HG02885 (cell line): ENCODE results near the gene AMZ1.
"Not testable (repeated sequence)": the region's sequence is repeated elsewhere in the genome, so short reads cannot be mapped to it uniquely, and the experiment has no call there.

Source experiments
- ATAC-seq: cut with Tn5 transposase; IDR thresholded peaks from one replicate; pipeline ENCODE4 v1.9.1; 2021; ENCODE audit warnings: mild to moderate bottlenecking; ENCODE audit not compliant: unreplicated experiment, poor library complexity

AMZ1 gene

DNA sequence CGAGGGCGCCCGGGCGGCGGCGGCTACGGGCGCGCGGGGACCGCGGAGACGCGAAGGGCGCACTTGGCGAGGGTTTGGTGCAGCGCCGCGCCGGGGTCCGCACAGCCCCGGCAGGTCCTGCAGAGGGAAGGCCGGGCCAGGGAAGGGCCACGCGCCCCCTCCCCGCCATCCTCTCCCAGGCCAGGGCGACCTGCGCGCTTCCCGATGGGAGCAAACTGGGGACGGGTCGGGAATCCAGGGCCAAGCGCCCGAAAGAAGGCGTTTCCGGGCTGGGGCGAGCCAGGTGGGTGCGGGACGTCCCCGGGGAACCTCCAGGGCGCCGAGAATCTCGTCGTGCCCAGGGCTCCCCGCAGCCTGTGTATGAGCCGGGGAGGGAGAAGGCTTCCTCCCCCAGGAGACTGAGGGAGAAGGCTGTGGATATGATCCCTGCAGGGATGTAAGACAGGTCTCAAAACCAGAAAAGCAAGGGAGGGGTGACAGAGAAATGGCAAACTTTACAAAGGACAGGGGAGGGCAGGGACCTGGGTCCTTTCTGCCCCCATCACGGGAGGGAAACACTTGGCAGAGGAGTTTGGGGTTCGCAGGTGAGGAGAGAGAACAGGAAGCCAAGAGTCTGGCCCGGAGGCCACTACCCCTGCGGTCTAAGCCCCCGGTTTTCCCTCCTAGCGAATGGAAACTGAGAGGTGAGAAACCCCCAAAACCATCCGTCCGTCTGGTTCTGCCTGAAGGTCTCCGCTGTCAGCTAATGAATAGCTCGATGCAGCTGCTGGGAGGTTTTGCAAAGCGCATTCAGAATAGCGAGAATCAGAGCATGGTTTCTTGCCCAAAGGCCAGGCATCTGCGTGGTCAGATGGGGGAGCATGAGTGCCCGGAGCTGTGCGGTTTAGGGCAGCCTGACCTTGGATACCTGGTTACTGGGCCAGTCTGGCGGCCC lies 674 bp downstream of the AMZ1 start:
- ATAC-seq, result peak; percentile 74

DNA sequence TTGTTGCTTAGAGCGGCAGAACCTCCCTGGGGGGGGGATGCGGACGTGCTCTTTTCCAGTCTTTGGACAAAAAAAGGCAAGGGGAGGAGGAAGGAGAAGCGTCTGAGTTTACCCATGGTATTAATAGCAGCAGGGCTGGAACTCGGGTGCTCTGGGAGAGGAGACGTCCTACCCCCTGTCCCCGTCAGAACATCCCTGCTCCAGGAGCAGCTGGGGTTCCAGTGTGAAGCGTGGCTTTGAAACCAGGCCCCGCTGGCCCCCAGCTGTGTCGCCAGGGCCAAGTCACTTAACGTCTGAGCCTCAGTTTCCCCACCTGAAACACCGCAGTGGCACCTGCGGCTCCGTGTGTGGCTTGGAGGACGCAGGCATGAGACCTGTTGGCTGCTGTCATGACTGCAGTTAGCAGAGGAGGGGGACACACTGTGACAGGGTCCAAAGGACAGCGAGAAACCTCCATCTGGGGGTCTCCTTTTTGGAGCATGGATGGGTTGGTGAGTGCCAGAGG lies 1.4 kb downstream of the AMZ1 start:
- no peak for ATAC-seq

DNA sequence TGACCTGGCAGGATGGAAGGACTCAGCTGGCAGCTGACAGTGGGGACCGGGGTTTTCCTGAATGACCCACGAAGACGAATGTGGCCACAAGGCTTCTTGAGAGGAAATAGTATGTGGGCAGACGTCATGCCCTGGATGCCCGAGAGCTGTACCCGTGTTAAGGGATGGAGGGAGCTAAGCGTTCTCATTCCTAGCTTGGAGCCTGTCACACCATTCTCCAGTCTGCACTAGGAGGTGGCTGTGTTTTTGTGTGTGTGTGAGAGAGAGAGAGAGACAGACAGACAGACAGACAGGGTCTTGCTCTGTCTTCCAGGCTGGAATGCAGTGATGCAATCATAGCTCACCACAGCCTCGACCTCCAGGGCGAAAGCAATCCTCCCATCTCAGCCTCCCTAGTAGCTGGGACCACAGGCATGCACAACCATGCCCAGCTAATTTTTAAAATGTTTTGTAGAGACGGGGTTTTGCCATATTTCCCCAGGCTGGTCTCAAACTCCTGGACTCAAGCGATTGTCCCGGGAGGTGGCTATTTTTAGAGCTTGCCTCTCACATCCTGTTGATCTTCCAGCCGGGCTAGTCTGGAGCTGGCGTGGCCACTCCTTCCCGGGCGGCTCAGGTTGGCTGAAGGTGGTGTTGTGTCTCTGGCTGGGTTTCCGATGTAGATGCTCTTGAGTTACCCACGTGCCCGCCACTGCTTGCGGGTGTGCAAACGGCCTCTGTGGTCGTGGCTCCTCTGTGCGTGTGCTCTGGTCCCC lies 2.1 kb downstream of the AMZ1 start:
- no peak for ATAC-seq

DNA sequence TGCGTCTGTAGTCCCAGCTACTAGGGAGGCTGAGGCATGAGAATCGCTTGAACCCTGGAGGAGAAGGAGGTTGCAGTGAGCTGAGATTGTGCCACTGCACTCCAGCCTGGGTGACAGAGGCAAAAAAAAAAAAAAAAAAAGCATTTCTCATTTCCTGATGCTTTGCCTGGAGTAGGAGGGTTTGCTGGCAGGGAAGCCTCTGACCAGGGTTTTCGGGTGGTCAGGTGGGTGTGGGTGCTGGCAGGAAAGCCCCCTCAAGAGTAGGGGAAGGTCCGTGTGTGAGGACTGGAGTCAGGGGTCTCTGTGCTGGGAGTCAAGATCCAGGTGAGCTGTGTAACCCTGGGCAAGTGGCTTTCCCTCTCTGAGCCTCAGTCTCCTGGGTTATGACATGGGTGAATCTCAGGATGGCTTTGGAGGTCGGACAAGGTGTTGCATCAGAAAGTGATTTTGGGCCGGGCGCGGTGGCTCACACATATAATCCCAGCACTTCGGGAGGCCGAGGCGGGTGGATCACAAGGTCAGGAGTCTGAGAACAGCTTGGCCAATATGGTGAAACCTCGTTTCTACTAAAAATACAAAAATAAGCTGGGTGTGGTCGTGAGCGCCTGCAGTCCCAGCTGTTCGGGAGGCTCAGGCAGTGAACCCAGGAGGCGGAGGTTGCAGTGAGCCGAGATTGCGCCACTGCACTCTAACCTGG lies 3.2 kb downstream of the AMZ1 start:
- ATAC-seq, result no peak

DNA sequence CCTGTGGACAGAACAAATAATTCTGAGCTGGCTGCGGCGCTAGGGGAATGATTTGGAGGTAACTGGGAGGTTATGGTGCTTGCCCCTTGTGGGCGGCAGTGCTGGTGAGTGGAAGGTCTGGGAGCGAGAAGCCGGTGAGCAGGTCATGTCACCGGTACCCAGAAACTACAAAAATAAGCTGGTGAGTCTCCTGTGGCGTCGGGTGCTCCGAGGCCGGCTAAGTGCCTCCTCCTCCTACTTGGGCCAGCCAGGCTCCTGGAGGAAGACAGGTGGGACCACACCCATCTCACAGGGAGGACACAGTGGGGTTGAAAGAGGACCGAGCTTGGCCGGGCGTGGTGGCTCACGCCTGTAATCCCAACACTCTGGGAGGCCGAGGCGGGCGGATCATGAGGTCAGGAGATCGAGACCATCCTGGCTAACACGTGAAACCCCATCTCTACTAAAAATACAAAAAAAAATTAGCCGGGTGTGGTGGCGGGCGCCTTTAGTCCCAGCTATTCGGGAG lies 4.0 kb downstream of the AMZ1 start:
- ATAC-seq, result not testable (repeated sequence)

DNA sequence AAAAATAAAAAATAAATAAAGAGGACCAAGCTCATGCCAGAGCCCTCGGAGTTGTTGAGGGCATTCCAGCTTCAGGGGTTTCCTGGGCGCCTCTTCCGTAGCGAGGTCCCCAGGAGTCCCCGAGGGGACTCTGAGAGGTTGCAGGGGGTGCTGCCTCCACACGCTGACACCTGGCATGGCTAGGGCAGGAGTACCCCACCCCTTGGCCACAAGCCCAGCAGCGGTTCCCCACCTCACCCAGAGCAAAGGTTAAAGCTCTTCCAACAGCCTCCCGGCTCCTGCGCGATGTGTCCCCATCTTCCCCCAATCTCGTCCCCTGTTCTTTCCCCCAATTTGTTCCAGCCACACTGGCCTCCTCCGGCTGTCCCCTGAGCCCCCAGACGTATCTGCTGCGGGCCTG lies 4.5 kb downstream of the AMZ1 start:
- no peak for ATAC-seq

DNA sequence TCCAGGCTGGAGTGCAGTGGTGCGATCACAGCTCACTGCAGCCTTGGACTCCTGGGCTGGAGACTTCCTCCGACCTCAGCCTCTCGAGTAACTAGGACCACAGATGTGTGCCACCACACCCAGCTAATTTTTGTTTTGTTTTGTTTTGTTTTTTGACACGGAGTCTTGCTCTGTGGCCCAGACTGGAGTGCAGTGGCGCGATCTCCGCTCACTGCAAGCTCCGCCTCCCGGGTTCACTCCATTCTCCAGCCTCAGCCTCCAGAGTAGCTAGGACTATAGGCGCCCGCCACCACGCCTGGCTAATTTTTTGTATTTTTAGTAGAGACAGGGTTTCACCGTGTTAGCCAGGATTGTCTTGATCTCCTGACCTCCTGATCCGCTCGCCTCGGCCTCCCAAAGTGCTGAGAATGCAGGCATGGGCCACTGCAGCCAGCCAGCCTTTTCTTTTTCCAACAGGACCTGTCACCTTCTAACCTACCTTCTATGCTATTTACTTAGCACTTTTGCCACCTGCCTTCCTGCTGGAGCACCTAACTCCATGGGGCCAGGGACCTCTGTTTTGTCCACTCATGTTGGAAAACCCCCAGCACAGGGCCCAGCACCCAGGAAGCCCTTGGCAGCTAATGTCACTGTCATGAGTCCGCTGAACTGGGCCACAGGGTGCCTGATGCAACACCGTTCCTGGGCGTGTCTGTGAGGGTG lies 5.6 kb downstream of the AMZ1 start:
- ATAC-seq, result not testable (repeated sequence)

DNA sequence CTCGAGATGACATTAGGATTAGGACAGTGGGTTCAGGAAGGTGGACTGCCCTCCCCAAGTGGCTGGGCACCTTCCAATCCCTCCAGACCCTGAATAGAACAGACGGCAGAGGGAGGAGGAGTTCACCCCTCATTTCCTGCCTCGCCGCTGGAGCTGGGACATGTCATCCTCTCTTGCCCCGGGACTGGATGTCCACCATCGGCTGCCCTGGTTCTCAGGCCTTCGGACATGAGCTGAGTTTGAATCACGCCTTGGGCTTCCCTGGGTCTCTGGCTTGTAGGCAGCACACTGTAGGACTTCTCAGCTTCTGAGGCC lies 6.1 kb downstream of the AMZ1 start:
- not testable (repeated sequence) for ATAC-seq

DNA sequence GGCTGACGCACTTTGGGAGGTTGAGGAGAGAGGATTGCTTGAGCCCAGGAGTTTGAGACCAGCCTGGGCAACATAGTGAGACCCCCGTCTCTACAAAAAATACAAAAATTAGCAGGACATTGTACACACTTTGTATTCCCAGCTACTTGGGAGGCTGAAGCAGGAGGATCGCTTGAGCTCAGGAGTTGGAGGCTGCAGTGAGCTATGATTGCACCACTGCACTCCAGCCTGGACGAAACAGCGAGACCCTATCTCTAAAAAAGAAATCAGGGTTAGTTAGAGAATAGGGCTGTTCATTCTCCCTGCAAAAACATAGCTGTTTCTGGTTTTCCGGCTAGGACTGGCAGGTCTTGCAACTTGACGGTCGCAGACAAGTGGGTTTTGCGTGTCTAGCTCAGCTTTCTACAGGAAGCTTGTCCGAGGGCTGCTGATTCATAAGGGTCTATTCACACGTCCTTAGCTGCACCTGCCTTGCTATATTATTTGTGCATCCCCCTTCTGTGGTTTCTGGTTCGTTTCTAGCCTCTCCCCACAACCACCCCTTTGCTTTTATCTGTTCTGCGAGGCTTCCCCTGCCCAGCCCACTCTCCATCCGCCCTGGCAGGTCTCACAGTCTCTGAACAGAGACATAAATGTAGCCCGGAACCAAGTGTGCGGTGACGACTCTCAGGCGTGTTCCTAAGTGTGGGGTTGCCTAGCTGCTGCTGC lies 10.7 kb downstream of the AMZ1 start:
- peak; percentile 97 for ATAC-seq

DNA sequence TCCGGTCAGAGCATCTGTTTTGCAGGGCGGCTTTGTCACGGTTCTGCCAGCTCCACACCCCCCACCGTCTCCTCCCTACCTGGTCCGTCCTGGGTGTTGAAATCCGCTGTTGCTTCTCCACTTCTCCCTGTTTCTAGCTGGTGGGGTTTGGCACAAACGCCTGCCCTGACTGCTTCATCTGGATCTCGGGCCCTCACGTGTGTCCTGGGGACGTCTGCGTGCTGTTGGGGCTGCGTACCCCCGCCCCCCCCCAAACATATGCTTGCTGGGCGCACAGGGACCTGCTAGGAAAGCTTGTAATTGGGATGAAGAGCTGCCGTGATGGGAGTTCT lies 11.3 kb downstream of the AMZ1 start:
- ATAC-seq, result no peak

DNA sequence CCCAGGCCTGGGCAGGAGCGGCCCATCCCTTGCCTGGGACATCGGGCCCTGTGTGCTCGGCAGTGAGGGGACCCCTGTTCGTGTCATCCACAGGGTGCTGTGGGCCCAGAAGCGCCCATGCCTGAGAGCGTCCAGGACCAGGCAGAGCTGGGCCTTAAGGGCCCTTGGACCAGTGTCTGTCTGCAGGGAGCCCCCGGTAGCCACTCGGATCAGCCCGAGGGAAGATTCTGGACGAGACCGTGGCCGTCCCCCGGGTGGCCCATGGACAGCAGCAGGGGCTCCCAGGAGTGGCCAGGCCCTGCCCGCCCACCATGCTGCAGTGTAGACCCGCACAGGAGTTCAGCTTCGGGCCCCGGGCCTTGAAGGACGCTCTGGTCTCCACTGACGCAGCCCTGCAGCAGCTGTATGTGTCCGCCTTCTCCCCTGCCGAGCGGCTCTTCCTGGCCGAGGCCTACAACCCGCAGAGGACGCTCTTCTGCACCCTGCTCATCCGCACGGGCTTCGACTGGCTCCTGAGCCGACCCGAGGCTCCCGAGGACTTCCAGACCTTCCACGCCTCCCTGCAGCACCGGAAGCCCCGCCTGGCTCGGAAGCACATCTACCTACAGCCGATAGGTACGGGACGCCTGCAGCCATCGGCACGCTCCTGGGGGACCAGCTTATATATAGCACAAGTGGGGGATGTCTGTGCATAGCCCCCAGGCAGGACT lies 12.3 kb downstream of the AMZ1 start:
- ATAC-seq, result no peak

DNA sequence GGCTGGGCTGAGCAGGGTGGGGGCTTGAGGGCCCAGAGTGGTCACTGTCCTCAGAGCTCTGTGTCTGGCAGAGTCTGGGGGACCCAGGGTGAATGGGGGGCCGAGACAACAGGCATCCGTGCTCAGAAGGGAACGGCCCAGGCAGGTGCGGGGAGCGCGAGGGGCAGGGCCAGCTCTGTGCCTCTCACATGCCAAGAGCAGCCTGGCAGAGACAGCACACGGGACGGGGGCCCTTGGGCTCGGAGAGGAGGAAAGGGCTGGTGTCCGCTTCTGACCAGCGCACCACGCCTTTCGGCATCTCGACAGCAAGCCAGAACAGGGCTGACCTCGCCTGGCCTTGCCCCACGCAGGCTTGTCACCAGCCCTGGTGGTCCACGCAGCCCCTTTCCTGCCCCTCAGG lies 13.4 kb downstream of the AMZ1 start:
- ATAC-seq, result no peak

DNA sequence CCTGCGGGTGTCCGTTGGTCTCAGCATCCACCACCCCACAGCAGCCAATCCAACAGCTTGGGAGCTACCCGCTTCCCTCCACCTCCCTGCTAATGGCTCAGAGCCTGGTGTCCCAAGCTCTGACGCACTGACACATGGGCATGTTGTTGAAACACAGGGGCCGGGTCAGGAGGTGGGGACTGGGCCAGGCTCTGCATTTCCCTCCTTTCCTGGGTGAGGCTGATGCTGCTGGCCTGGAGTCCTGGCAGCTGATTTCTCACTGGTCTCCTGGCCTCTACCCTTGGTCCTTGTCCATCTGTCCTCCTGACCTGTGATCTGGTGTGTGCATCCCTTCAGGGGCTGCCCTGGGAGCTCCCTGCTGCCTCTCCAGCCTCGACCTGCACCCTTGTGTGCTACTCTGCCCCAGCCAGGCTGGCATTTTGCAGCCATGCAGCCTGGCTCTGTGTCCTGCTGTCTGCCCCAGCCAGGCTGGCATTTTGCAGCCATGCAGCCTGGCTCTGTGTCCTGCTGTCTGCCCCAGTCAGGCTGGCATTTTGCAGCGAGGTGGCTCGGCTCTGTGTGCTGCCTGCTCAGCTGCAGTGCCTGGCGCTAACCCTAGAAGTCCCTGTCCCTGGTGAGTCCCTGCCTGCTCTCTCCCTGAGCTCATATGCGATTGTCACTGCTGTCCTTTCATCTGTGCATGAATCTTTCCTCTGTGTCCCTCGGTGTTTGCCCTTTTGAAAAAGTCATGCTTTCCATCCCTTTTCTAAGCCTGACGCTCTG lies 14.0 kb downstream of the AMZ1 start:
- no peak for ATAC-seq

DNA sequence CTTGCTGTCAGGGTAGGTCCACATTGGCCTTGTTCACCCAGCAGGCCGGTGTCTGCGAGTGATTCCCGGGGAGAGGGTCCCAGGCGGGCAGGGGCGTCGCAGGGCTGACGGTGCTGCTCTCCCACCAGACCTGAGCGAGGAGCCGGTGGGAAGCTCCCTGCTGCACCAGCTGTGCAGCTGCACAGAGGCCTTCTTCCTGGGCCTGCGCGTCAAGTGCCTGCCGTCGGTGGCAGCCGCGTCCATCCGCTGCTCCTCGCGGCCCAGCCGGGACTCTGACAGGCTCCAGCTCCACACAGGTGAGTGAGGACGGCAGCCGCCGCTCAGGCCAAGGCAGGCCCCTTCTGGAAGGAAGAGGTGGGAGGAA lies 14.6 kb downstream of the AMZ1 start:
- no peak for ATAC-seq

DNA sequence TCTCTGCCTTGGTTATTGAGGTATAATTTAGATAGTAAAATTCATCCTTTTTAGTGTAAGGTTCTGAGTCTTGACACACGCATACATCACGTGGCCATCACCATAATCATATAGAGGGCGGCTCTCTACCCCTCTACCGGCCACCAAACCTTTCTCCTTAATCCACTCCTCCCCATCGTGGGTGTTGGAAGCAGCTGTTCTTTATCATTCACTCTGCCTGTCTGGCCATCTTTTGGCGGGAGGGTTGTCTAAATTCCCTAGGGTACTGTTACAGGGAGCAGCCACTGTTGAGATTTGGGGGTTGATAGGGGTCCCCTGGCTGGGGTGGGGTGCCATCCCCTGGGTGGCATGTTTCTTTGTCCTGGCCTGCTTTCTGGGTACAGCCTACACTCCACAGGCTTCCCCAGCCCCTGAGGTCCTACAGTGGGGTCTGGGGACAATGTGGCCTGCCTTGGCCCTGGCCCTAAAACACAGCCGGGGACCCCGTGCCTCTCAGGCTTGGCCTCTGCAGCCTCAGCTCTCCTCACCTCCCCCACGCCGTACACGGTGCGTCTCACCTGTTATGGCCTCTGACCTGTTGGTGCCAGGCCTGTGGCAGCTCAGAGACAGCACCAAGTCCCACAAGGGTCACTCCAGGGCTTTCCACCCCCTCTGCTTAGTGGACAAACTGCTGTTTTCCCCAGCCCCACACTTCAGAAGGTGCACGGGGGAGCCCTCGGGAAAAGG lies 17.5 kb downstream of the AMZ1 start:
- ATAC-seq, result no peak

DNA sequence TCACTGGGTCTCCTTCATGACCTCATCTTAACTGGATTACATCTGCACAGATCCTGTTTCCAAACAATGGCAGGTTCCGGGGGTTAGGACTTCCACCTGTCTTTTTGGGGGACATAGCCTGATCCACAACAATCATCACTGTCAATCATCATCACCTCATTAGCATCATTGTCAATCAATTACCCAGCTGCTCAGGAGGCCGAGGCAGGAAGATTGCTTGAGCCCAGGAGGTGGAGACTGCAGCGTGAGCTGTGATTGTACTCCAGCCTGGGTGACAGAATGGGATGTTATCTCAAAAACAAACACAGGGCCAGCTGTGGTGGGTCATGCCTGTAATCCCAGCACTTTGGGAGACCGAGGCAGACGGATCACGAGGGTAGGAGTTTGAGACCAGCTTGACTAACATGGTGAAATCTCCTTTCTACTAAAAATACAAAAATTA lies 18.7 kb downstream of the AMZ1 start:
- ATAC-seq, result no peak

DNA sequence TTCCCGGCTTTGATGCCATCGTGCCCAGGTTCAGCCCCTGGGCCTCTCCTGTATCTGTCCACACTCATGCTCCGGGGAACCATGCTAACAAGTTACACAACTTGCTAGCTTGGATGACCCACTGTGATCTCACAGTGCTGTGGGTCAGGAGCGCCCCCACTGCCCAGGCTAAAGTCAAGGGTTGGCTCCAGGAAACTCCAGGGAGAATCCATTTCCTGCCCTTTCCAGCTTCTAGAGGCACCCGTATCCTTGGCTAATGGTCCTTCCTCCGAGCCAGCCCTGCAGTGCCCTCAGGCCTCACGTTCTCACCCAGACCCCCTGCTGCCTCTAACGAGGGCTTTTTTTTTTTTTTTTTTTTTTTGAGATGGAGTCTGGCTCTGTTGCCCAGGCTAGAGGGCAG lies 19.5 kb downstream of the AMZ1 start:
- no peak for ATAC-seq

DNA sequence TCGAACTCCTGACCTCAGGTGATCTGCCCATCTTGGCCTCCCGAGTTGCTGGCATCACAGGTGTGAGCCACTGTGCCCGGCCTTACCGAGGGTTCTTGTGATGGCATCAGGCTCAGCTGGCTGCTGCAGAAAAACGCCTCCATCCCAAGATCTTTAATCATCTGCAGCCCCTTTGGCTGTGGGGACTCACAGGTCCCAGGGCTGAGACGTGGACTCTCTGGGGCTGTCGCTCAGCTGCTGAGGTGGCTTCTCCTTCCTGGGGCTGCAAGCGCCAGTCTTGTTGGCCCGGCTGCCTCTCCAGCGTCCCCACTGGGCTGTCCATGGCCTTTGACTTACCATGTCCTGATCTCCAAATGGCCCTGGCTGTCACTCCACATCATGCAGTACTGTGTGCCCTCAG lies 20.0 kb downstream of the AMZ1 start:
- no peak for ATAC-seq
